ENCODE data around the gene FOXRED1. TPM values are rescaled to one million over a fixed set of nuclear protein-coding genes. Genes with fewer than 3 reads are reported as not detected.

The FOXRED1 gene
- total and polyA plus RNA-seq, 9 of the 15 experiments (the other 6 are each of a cell fraction or from before 2014, with no cell fraction given) = 14.1 to 94.4 (median 53.1) TPM

GRCh38 chr11:126219547-126219946, 49.4 kb upstream of the FOXRED1 start (continued):
- no peak for TF ChIP-seq UBTF (IDR thresholded peaks at IDR 0.05; ENCODE audit: borderline replicate concordance in 1 of 2, low read depth in 2 of 2, low read length in 2 of 2)

GRCh38 chr11:126224647-126225294, 44.2 kb upstream of the FOXRED1 start:
- peaks cover 43% of the 10 kb centered on the region for H3K79me2 ChIP-seq (ENCODE audit: control insufficient read depth, insufficient read depth, low read length)
- no peak overlapping the region; the same call in 1 of the 2 replicates for H3K4me2 ChIP-seq (ENCODE audit: insufficient read depth, low read length)
- H3K9me3 ChIP-seq (replicated peaks; ENCODE audit: control insufficient read depth, insufficient read depth, low read depth, low read length) = no peaks in the 10 kb centered on the region
- H3K9ac ChIP-seq (ENCODE audit: insufficient read depth in 1 of 2, low read depth in 2 of 2, low read length in 2 of 2) = no peak overlapping the region
- no peak for FAIRE-seq
- H2AFZ ChIP-seq (ENCODE audit: low read depth, low read length) = no peak overlapping the region
- POLR2A ChIA-PET = interaction anchor here (0.7 to 1.9 kb wide), 3 partner anchors 11 to 33 kb away, joined by 3 to 7 read pairs (median 5); partner anchors contain the start of genes FAM118B and RPUSD4
- no peak overlapping the region for H3K27ac ChIP-seq (ENCODE audit: extremely low read depth, low read depth, low read length)
- no peak for ATAC-seq
- TF ChIP-seq ZNF41 (CRISPR knock-in tag; conservative IDR thresholded peaks at IDR 0.05) (no peak), ZNF436 (CRISPR knock-in tag; IDR thresholded peaks at IDR 0.05) (no peak), ZZZ3 (IDR thresholded peaks at IDR 0.05) (no peak), WHSC1 (IDR thresholded peaks at IDR 0.05; ENCODE audit: low read length) (no peak), TCF7 (IDR thresholded peaks at IDR 0.05; ENCODE audit: borderline replicate concordance) (no peak), ZNF408 (CRISPR knock-in tag; IDR thresholded peaks at IDR 0.05; ENCODE audit: low read depth) (no peak), ZNF75A (CRISPR knock-in tag; IDR thresholded peaks at IDR 0.05) (no peak), RBM14 (IDR thresholded peaks at IDR 0.05; ENCODE audit: borderline replicate concordance, insufficient read depth, low read depth, low read length) (no peak), RFX7 (CRISPR knock-in tag; IDR thresholded peaks at IDR 0.05) (no peak), ZNF175 (CRISPR knock-in tag; IDR thresholded peaks at IDR 0.05; ENCODE audit: low read depth) (no peak), SOX6 (IDR thresholded peaks at IDR 0.05) (no peak)
- no peaks in the 10 kb centered on the region for H3K9me1 ChIP-seq (ENCODE audit: control insufficient read depth, insufficient read depth, low read length)
- DNase-seq (ENCODE audit: extremely low read depth in 1 of 4, low spot score in 3 of 4) = no peak
- no TSS peak for BruUV-seq (replicated peaks)
- CTCF ChIA-PET (ENCODE audit: low intra/inter-chr PET ratio) = no interaction called here
- no peak overlapping the region for H3K4me3 ChIP-seq
- no peaks in the 10 kb centered on the region; a peak in 2 of 5 replicates for H3K4me1 ChIP-seq (replicated peaks in 1 of 2; ENCODE audit: control insufficient read depth in 2 of 2, insufficient read depth in 2 of 2, low read length in 2 of 2)
- in situ Hi-C loops (cut with MboI) = no loop called here
- 88% methylated on average over 6 of the region's 6 CpGs for WGBS (ENCODE audit: insufficient coverage, low coverage, missing lambda C conversion rate)
- H4K20me1 ChIP-seq (replicated peaks; ENCODE audit: control insufficient read depth, insufficient read depth, low read length) = no peaks in the 10 kb centered on the region
- H3K36me3 ChIP-seq (ENCODE audit: control insufficient read depth, insufficient read depth, low read length) = peaks cover 3% of the 10 kb centered on the region
- intact Hi-C loops (cut with micrococcal nuclease) = no loop called here
- no peaks in the 10 kb centered on the region for H3K27me3 ChIP-seq (ENCODE audit: control insufficient read depth in 2 of 2, insufficient read depth in 2 of 2, low read length in 2 of 2)

Measured in K562 (cell line).